ENCODE results near the gene ARHGEF37.
"Not testable (repeated sequence)": the region's sequence is repeated elsewhere in the genome, so short reads cannot be mapped to it uniquely, and the experiment has no call there.

Gene ARHGEF37

GRCh38 chr5:149640350-149640999 is 59.2 kb downstream of the ARHGEF37 start:
- no peaks in the 10 kb centered on the region for H3K36me3 ChIP-seq (ENCODE audit: control insufficient read depth, insufficient read depth, low read length)
- no peaks in the 10 kb centered on the region for H3K27me3 ChIP-seq (ENCODE audit: control insufficient read depth, insufficient read depth, low read length)
- no peak overlapping the region for H3K9ac ChIP-seq (ENCODE audit: low read depth, low read length)
- H3K9me3 ChIP-seq (ENCODE audit: control insufficient read depth, insufficient read depth, low read length): no peaks in the 10 kb centered on the region
- no peak overlapping the region for H3K4me3 ChIP-seq (ENCODE audit: low read depth, low read length)
- no peak overlapping the region for H3K27ac ChIP-seq (ENCODE audit: low read depth, low read length)
- peaks cover 6% of the 10 kb centered on the region; the same call in 1 of the 2 replicates for H3K4me1 ChIP-seq (ENCODE audit: control insufficient read depth, insufficient read depth, low read length)

DNA sequence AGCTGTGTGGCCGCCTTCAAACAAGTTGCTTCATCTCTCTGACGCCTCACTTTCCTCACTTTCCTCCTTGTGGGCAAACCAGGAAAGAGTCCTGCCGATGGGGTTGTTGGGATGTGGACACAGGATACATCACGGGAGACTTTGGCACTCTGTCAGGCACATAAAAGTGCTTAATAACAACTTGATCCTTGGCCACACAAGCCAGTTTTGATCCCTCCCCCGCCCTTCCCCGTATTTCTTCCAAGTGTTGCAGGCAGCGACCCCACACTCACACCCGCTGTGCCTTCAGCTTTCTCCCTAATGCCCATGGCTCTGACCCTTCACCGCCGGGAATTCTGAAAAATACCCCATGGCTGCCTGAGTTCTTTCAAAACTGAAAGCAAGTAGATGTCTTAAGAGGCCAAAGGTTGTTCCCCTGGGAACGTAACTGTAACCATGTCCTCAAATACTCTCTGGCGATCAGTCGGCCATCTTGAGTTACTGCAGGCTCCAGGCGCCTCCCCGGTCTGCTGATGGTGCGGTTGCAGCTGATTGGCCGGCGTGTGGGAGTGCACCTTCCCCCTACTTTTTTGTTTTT is 59.8 kb downstream of the ARHGEF37 start:
- Histone ChIP-seq H3K4me3 (ENCODE audit: low read depth, low read length) (no peak overlapping the region), H3K27ac (ENCODE audit: low read depth, low read length) (no peak overlapping the region), H3K27me3 (ENCODE audit: control insufficient read depth, insufficient read depth, low read length) (no peaks in the 10 kb centered on the region), H3K9me3 (ENCODE audit: control insufficient read depth, insufficient read depth, low read length) (no peaks in the 10 kb centered on the region), H3K9ac (ENCODE audit: low read depth, low read length) (no peak overlapping the region), H3K4me1 (ENCODE audit: control insufficient read depth, insufficient read depth, low read length) (peaks cover 6% of the 10 kb centered on the region; the same call in 1 of the 2 replicates), H3K36me3 (ENCODE audit: control insufficient read depth, insufficient read depth, low read length) (no peaks in the 10 kb centered on the region)

DNA sequence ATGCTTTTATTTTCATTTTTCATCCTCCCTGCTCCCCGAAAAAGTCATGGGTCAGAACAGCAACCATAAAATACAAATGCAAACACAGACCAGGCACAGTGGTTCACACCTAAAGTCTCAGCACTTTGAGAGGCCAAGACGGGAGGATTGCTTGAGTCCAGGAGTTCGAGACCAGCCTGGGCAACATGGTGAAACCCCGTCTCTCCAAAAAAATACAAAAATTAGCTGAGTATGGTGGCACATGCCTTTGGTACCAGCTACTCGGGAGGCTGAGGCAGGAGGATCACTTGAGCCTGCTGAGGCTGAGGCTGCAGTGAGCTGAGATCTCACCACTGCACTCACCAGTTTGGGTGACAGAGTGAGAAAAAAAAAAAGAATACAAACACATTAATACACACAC is 60.3 kb downstream of the ARHGEF37 start:
- Histone ChIP-seq H3K4me1 (ENCODE audit: control insufficient read depth, insufficient read depth, low read length) (peaks cover 6% of the 10 kb centered on the region; the same call in 1 of the 2 replicates), H3K9me3 (ENCODE audit: control insufficient read depth, insufficient read depth, low read length) (no peaks in the 10 kb centered on the region), H3K36me3 (ENCODE audit: control insufficient read depth, insufficient read depth, low read length) (no peaks in the 10 kb centered on the region), H3K27ac (ENCODE audit: low read depth, low read length) (no peak overlapping the region), H3K4me3 (ENCODE audit: low read depth, low read length) (no peak overlapping the region), H3K9ac (ENCODE audit: low read depth, low read length) (no peak overlapping the region), H3K27me3 (ENCODE audit: control insufficient read depth, insufficient read depth, low read length) (no peaks in the 10 kb centered on the region)

DNA sequence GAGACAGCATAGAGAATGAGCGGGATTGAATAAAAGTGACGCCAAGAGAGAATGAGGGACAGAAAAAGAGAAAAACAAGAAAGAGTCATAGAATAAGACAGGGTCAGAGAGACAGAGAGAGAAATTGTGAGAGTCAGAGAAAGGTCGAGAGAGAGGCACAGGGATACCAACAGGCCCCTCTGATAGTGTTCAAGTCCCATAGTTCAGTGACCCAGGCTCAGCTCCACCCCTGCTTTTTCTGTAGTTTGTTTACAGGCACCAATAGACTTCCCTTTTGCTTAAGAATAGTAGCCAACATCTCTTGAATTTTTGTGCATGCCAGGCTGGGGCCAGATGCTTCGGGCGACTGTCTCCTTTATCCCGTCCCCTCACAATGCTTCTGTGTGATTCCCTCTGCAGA is 62.5 kb downstream of the ARHGEF37 start:
- Histone ChIP-seq H3K27me3 (ENCODE audit: control insufficient read depth, insufficient read depth, low read length) (no peaks in the 10 kb centered on the region), H3K9me3 (ENCODE audit: control insufficient read depth, insufficient read depth, low read length) (no peaks in the 10 kb centered on the region), H3K4me1 (ENCODE audit: control insufficient read depth, insufficient read depth, low read length) (peaks cover 6% of the 10 kb centered on the region; the same call in 1 of the 2 replicates), H3K9ac (ENCODE audit: low read depth, low read length) (no peak overlapping the region), H3K4me3 (ENCODE audit: low read depth, low read length) (no peak overlapping the region), H3K27ac (ENCODE audit: low read depth, low read length) (no peak overlapping the region), H3K36me3 (ENCODE audit: control insufficient read depth, insufficient read depth, low read length) (no peaks in the 10 kb centered on the region)

- Histone ChIP-seq H3K9me3 (ENCODE audit: control insufficient read depth, insufficient read depth, low read length) (no peaks in the 10 kb centered on the region), H3K4me3 (ENCODE audit: low read depth, low read length) (no peak overlapping the region), H3K4me1 (ENCODE audit: control insufficient read depth, insufficient read depth, low read length) (peaks cover 6% of the 10 kb centered on the region; the same call in 1 of the 2 replicates), H3K9ac (ENCODE audit: low read depth, low read length) (no peak overlapping the region), H3K36me3 (ENCODE audit: control insufficient read depth, insufficient read depth, low read length) (no peaks in the 10 kb centered on the region), H3K27me3 (ENCODE audit: control insufficient read depth, insufficient read depth, low read length) (no peaks in the 10 kb centered on the region), H3K27ac (ENCODE audit: low read depth, low read length) (no peak overlapping the region)
Observed at GRCh38 chr5:149644629-149645028, 63.3 kb downstream of the ARHGEF37 start.

DNA sequence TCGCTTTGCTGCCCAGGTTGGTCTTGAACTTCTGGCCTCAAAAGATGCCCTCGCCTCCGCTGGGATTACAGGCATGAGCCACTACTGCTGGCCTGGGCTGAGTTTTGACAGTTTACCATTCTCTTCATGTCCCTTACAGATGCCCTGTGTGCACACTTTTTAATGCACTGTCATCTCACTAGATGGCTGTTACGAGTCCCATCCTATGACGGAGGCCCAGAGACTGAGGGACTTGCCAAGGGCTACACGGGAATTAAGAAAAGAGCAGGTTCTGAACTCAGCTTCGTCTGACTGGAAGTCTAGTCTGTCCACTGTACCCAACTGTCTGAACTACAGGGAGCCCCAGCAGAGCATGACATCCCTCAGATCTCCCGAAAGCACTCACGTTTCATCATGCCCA is 63.9 kb downstream of the ARHGEF37 start:
- no peak overlapping the region for H3K27ac ChIP-seq (ENCODE audit: low read depth, low read length)
- peaks cover 6% of the 10 kb centered on the region; the same call in 1 of the 2 replicates for H3K4me1 ChIP-seq (ENCODE audit: control insufficient read depth, insufficient read depth, low read length)
- no peaks in the 10 kb centered on the region for H3K27me3 ChIP-seq (ENCODE audit: control insufficient read depth, insufficient read depth, low read length)
- no peaks in the 10 kb centered on the region for H3K36me3 ChIP-seq (ENCODE audit: control insufficient read depth, insufficient read depth, low read length)
- H3K9ac ChIP-seq (ENCODE audit: low read depth, low read length): no peak overlapping the region
- H3K9me3 ChIP-seq (ENCODE audit: control insufficient read depth, insufficient read depth, low read length): no peaks in the 10 kb centered on the region
- no peak overlapping the region for H3K4me3 ChIP-seq (ENCODE audit: low read depth, low read length)

DNA sequence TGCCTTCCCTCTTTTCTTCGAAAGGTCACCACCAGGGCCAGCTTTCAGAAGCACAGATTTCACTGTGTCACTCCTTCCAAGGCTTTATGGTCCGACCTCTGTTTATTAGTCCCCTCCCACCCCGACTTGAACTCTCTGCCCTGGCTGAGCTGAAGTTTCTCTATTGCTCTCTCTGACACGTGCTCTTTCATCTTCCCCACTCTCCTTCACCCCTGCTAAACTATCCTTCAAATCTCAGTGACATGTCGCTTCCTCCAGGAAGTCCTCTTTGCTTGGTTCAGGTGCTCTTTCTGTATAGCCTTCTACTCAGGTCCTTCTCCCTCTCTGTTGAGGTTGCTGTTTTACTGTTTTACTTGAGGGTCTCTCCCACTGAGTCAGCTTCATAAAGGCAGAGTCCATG is 64.4 kb downstream of the ARHGEF37 start:
- Histone ChIP-seq H3K36me3 (ENCODE audit: control insufficient read depth, insufficient read depth, low read length) (no peaks in the 10 kb centered on the region), H3K9me3 (ENCODE audit: control insufficient read depth, insufficient read depth, low read length) (no peaks in the 10 kb centered on the region)

DNA sequence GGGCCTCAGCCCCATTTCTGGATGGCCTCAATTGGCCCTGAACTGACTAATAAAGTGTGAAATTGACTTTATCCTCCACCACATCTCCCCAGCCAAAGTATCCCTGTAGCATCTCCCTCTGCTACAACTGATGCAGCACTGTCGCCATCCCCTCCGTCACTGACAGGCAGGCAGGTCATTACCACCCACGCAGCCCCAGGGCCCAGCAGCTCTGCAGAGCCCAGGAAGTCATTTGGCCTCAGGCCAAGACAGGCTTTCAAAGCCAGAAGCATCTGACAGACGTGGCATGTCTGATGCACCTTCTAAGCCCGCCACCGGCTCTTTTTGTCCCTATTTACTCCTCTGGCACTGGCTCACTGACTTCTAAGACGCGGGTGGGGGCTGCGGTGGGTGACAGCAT is 65.3 kb downstream of the ARHGEF37 start:
- H3K9ac ChIP-seq (ENCODE audit: low read depth, low read length): no peak overlapping the region
- peaks cover 6% of the 10 kb centered on the region; the same call in 1 of the 2 replicates for H3K4me1 ChIP-seq (ENCODE audit: control insufficient read depth, insufficient read depth, low read length)
- no peak overlapping the region for H3K27ac ChIP-seq (ENCODE audit: low read depth, low read length)
- no peaks in the 10 kb centered on the region for H3K9me3 ChIP-seq (ENCODE audit: control insufficient read depth, insufficient read depth, low read length)
- H3K4me3 ChIP-seq (ENCODE audit: low read depth, low read length): no peak overlapping the region
- no peaks in the 10 kb centered on the region for H3K27me3 ChIP-seq (ENCODE audit: control insufficient read depth, insufficient read depth, low read length)
- no peaks in the 10 kb centered on the region for H3K36me3 ChIP-seq (ENCODE audit: control insufficient read depth, insufficient read depth, low read length)

More for the DNA sequence above, 64.4 kb downstream of the ARHGEF37 start:
- Histone ChIP-seq H3K27ac (ENCODE audit: low read depth, low read length) (no peak overlapping the region), H3K9ac (ENCODE audit: low read depth, low read length) (no peak overlapping the region), H3K27me3 (ENCODE audit: control insufficient read depth, insufficient read depth, low read length) (no peaks in the 10 kb centered on the region), H3K4me3 (ENCODE audit: low read depth, low read length) (no peak overlapping the region), H3K4me1 (ENCODE audit: control insufficient read depth, insufficient read depth, low read length) (peaks cover 6% of the 10 kb centered on the region; the same call in 1 of the 2 replicates)

GRCh38 chr5:149647334-149647733 is 66.0 kb downstream of the ARHGEF37 start:
- Histone ChIP-seq H3K4me3 (ENCODE audit: low read depth, low read length) (no peak overlapping the region), H3K27ac (ENCODE audit: low read depth, low read length) (no peak overlapping the region), H3K9me3 (ENCODE audit: control insufficient read depth, insufficient read depth, low read length) (no peaks in the 10 kb centered on the region), H3K9ac (ENCODE audit: low read depth, low read length) (no peak overlapping the region), H3K4me1 (ENCODE audit: control insufficient read depth, insufficient read depth, low read length) (peaks cover 6% of the 10 kb centered on the region; the same call in 1 of the 2 replicates), H3K36me3 (ENCODE audit: control insufficient read depth, insufficient read depth, low read length) (no peaks in the 10 kb centered on the region), H3K27me3 (ENCODE audit: control insufficient read depth, insufficient read depth, low read length) (no peaks in the 10 kb centered on the region)

- H3K27ac ChIP-seq (ENCODE audit: low read depth, low read length); H3K9me3 ChIP-seq (ENCODE audit: control insufficient read depth, insufficient read depth, low read length); H3K4me3 ChIP-seq (ENCODE audit: low read depth, low read length); H3K4me1 ChIP-seq (ENCODE audit: control insufficient read depth, insufficient read depth, low read length); H3K27me3 ChIP-seq (ENCODE audit: control insufficient read depth, insufficient read depth, low read length); H3K9ac ChIP-seq (ENCODE audit: low read depth, low read length); H3K36me3 ChIP-seq (ENCODE audit: control insufficient read depth, insufficient read depth, low read length): not testable (repeated sequence)
Observed at GRCh38 chr5:149648464-149649393, 67.4 kb downstream of the ARHGEF37 start.

- H3K36me3 ChIP-seq (ENCODE audit: control insufficient read depth, insufficient read depth, low read length); H3K9me3 ChIP-seq (ENCODE audit: control insufficient read depth, insufficient read depth, low read length); H3K27ac ChIP-seq (ENCODE audit: low read depth, low read length); H3K9ac ChIP-seq (ENCODE audit: low read depth, low read length); H3K27me3 ChIP-seq (ENCODE audit: control insufficient read depth, insufficient read depth, low read length); H3K4me1 ChIP-seq (ENCODE audit: control insufficient read depth, insufficient read depth, low read length); H3K4me3 ChIP-seq (ENCODE audit: low read depth, low read length): not testable (repeated sequence)
Observed at GRCh38 chr5:149649730-149650129, 68.4 kb downstream of the ARHGEF37 start.

Data from HUES48 (cell line).